Measurements from ENCODE around the gene AQP6.

DNA sequence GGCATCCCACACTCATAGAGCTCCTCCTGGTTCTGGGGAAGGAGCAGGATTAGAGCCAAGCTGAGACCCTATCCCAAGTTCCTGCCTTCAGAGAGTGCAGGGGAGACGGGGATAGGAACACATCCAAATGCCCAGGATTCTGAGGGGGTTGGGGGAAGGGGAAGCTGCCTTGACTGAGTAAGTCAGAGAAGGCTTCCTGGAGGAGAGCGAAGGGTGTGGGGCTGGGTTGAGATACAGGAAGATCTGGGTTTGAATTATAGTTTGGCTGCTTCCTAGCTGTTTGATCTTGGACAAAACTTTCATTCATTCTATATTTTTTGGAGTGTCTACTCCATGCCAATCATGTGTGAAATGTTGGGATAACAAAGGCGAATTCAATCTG, 30.2 kb upstream of the AQP6 start:
- TF ChIP-seq, protein P1, sequence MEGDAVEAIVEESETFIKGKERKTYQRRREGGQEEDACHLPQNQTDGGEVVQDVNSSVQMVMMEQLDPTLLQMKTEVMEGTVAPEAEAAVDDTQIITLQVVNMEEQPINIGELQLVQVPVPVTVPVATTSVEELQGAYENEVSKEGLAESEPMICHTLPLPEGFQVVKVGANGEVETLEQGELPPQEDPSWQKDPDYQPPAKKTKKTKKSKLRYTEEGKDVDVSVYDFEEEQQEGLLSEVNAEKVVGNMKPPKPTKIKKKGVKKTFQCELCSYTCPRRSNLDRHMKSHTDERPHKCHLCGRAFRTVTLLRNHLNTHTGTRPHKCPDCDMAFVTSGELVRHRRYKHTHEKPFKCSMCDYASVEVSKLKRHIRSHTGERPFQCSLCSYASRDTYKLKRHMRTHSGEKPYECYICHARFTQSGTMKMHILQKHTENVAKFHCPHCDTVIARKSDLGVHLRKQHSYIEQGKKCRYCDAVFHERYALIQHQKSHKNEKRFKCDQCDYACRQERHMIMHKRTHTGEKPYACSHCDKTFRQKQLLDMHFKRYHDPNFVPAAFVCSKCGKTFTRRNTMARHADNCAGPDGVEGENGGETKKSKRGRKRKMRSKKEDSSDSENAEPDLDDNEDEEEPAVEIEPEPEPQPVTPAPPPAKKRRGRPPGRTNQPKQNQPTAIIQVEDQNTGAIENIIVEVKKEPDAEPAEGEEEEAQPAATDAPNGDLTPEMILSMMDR (IDR thresholded peaks at IDR 0.05), result no peak
- no peak for TF ChIP-seq REST (IDR thresholded peaks at IDR 0.05; ENCODE audit: insufficient read depth in 1 of 2, low read depth in 2 of 2, low read length in 1 of 2)

Measured in Panc1 (cell line).